Iris pigment epithelial cell (primary cell): ENCODE measurements around the gene PALM3.

Experiments
- DNase-seq: peaks from one replicate; pipeline ENCODE4 v3.0.0-alpha.2; 2011; ENCODE audit warnings: low read depth

The PALM3 gene

GRCh38 chr19:14089412-14089661, 27.5 kb upstream of the PALM3 start:
- DNase-seq: peak; percentile 28

DNA sequence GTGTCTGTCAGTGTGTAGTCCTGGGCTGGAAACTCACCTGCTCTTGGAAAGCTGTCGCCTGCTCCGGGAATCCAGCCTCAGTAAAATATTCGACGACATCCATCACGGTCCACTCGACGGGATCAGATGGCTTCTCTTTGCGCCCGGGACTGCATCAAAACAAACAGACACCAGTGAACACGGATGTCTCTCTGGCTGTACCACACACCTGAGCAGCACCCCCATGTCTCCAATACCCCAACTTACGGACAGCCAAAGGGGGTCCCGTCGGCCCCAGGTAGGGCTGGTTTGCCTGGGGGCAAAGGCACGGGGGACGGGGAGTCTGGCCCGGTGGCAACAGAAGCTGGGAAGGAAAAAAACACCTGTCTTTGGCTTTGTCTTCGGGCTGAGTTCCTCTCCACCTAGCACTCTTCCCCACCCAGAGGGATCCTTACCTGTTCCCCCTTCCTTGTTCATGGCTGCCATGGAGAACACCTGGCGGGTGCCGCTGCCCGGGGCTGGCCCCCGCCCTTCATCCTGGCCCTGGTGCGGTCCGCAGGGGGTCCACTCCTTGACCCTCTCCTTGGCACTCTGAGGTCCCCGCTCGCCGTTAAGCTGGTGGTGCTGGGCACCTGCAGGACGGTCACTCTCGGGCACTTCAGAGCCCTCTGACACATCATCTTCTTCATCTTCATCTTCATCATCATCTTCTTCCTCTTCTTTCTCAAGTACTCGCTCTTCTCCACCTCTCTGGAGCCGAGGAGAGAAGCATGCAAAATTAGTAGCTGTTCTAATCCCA, 26.9 kb upstream of the PALM3 start:
- no peak for DNase-seq

DNA sequence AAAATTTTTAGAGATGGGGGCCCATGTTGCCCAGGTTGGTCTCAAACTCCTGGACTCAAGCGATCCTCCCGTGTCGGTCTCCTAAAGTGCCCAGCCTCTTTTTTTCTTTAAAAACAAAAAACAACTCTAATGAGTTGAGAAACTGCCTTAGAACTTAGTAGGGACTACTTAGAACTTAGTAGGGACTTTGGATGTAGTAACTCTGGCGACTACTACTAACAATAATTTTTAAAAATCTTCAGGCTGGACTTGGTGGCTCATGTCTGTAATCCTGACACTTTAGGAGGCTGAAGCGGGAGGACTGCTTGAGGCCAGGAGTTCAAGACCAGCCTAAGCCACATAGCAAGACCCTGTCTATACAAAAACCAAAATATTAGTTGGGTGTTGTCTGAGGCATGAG, 24.2 kb upstream of the PALM3 start:
- no peak for DNase-seq

GRCh38 chr19:14085309-14085995, 23.6 kb upstream of the PALM3 start, which contains the start of gene C19orf67:
TSS of gene C19orf67 (minus strand) at chr19:14085783. CDS start at chr19:14085627, 156 bp downstream.
- DNase-seq: no peak

DNA sequence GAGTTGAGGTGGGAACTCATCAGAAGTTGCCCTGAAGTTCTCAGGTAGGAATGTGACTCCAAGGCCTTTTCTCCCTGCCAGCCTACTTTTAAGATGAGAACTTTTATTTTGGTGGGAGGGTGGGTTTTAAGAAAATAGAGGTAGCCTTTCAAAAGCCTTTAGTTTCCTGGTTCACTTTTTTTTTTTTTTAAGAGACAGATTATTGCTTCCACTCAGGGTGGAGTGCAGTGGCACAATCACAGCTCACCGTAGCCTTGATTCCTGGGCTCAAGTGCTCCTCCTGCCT, 20.7 kb upstream of the PALM3 start:
- DNase-seq: no peak

- peak; percentile 38 for DNase-seq
Observed at GRCh38 chr19:14081797-14082674, 20.2 kb upstream of the PALM3 start.

GRCh38 chr19:14080887-14081796, 19.3 kb upstream of the PALM3 start:
- DNase-seq: peak; percentile 99

DNA sequence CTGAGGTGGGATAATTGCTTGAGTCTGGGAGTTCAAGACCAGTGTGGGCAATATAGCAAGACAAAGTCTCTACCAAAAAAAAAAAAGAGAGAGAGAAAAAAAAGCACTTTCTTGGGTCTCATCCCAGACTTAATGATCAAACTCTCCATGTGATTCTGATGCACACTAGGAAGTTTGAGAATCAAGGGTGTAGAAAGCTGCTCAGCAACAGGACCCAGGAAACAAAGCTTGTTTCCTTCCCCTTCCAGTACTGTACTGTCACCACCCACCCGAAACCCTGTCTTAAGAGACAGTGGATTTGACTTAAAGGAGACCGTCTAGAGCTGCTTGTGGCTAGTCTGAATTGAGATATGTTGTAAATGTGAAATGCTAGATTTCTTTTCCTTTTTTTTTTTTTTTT, 16.5 kb upstream of the PALM3 start:
- DNase-seq: no peak

DNA sequence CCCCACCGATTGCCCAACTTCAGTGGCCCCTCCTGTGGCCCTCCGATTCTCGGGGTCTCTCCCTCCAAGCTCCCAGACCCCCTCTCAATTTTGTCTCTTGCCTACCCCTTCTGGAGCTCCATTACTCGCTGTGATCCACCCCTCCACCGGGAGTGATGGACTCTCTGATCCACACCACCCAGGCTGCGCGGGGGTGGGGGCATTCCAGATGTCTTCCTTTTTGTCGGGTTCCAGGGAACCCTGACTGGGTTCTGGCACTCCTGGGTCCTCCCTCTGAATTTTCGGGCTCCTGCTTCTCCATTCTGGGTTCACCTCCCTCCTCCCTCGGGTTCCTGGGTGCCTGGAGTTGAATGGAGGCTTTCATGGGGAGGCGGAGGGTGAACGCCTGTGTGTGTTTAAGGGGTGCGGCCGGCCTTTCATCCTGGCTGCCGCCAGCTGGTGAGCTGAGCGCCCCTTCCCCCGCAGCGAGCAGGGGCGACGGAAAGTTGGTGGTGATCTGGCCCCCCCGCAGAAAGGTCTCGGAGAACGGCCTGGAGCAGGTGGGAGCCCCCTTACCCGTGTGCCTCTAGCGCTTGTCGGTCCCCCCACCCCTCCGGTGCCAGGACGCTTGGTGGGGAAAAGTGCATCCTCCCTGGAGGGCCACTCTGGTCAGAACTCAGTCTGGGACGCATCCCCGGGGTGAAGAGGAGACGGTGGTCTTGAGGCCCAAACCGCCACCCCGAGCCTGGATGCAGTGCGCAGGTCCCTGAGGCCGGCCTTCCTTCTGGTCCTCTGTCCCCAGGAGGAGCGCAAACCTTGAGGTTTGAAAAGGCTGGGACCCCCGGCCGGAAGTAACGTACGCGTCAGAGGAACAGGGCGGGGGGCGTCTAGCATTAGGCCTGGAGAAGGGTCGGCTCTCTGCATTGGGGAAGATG, 12.3 kb upstream of the PALM3 start:
- peak; percentile 39 for DNase-seq

GRCh38 chr19:14073261-14073924, 11.5 kb upstream of the PALM3 start:
- DNase-seq: peak; percentile 89

- peak; percentile 45 for DNase-seq
Observed at GRCh38 chr19:14072535-14073260, 10.8 kb upstream of the PALM3 start, which contains the start of gene MISP3. TSS of gene MISP3 (plus strand) at chr19:14072786. CDS start at chr19:14073310, 524 bp downstream.

DNA sequence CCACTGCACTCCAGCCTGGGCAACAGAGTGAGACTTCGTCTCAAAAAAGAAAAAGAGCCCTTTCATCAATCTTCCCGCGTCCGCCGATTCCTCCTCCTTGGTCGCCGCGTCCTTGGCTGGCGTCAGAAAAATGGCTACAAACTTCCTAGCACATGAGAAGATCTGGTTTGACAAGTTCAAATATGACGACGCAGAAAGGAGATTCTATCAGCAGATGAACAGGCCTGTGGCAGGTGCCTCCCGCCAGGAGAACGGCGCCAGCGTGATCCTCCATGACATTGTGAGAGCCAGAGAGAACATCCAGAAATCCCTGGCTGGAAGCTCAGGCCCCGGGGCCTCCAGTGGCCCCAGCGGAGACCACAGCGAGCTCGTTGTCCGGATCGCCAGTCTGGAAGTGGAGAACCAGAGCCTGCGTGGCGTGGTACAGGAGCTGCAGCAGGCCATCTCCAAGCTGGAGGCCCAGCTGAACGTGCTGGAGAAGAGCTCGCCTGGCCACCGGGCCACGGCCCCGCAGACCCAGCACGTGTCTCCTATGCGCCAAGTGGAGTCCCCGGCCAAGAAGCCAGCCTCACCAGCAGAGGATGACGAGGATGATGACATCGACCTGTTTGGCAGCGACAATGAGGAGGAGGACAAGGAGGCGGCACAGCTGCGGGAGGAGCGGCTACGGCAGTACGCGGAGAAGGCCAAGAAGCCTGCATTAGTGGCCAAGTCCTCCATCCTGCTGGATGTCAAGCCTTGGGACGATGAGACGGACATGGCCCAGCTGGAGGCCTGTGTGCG, 8.6 kb upstream of the PALM3 start:
- DNase-seq: no peak

DNA sequence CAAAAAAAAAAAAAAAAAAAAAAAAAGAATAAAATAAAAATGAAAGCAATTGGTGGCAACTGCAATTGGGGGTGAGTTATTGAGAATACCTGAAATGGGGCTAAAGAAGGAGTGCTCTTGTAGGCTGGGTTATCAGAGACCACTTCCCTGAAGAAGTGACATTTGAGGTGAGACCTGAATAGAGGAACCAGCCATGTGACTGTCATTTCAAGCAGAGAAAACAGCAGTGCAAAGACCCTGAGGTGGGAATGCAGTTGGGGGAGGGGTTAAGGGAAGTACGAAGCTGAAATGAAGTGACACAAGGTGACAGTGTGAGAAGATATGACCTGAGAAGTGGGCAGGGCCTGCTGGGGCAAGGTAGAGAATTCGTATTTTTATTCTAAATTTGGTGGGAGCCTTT, 4.3 kb upstream of the PALM3 start:
- DNase-seq: no peak

GRCh38 chr19:14063105-14063504, 1.2 kb upstream of the PALM3 start:
- DNase-seq: no peak

- DNase-seq: no peak
Observed at GRCh38 chr19:14062558-14062855, 631 bp upstream of the PALM3 start.

DNA sequence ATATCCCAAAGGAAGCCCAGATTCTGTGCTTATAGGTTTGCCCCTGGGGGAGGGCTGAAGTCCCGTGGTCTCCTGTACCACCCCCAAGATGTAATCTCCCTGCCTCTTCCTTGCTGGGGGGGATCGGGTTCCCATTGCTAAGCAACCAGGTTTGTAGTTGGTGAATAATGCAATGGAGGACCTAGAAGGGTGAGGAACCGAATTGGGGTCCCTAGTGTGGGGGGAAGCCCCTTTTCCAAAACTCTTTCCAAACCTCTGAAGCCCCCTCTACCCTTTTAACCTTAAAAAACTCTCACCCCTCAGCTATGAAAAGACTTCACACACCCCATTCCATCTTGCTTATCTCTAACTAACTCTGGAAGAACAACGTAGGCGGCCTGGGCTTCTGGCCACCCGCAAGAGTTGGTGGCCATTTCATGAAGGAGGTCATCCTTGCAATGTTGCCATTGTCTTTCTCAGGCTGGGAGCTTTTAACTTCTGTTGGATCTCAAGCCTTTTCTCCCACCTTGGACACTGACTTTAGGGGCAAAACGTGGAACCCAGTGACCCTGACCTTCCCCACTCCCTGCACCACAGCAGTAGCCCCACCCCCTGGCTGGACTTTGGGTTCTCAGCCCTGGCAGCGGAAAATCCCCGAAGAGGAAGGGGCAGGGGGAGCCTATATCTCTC, 661 bp downstream of the PALM3 start:
- DNase-seq: no peak

DNA sequence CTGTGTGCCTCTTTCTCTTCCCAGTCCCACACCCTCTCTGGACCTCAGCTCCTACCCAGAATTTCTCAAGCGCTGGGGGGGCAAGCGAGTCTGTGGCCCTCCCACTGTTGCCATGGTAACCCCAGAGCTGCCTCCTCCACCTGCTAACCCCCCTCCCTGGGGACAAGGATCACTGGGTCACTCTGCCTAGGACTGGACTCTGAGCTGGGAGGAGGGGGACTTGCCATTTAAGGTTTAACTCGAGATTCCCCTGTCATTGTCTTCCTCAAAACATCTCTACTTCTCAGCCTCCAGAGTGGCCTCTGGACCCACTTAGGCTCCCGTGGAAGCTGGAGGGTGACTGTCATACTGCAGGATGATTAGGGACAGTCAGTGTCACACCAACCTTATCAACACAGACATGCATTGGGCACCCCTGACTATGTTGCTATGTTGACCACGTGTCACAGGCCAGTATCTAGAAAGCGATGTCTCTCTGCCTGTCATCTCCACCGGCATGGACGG, 2.2 kb downstream of the PALM3 start:
- no peak for DNase-seq

DNA sequence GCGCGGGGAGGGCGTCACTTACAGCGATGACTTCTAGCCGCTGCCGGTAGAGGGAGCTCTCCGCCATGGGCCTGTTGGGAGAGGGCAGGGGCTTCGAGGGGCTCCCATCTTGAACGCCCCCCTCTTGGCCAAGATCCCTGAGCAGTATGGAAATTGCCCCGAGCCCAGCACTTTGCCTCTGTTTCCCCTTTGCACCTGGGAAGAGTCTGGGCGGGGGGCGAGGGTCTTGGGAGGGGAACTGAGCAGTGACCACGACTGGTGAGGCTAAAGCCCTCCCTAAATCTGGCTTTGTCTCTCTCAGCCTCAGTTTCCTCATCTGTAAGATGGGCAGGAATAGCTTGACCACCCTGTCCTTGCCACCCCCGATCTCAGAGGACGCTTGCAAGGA, 2.8 kb downstream of the PALM3 start:
- no peak for DNase-seq
